DLD1 (cell line): ENCODE results near the gene TMEM233.

ENCODE experiments used
- in situ Hi-C: cut with HindIII; loops from 2 replicates; pipeline ENCODE4 v1.10.0; 2017; ENCODE audit warnings: low sequenced_read_pairs

Gene TMEM233

GRCh38 chr12:119679081-119679480 is 85.5 kb downstream of the TMEM233 start:
- in situ Hi-C loops = no loop called here

DNA sequence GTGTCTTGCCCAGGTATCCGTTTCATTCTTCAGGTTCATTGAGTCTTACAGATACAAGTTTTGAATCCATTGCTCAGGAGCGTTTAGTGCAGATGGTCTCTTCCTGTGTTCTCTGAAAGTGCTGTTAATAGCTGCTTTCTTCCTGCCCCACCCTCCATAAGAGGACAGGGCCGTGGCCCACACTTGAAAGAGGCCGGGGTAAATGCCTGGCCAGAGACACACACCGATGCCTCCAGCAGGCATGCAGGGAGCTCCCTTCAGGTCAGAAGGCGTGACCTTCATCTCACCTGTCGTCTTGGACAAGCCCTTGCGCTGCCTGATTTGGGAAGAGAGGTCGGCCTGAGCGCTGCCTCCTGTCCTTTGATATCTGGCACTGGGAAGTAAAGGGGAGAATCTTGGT is 85.9 kb downstream of the TMEM233 start:
- in situ Hi-C loops = no loop called here

GRCh38 chr12:119681111-119681510 is 87.5 kb downstream of the TMEM233 start:
- in situ Hi-C loops = no loop called here

GRCh38 chr12:119681728-119682638 is 88.4 kb downstream of the TMEM233 start:
- in situ Hi-C loops = no loop called here

DNA sequence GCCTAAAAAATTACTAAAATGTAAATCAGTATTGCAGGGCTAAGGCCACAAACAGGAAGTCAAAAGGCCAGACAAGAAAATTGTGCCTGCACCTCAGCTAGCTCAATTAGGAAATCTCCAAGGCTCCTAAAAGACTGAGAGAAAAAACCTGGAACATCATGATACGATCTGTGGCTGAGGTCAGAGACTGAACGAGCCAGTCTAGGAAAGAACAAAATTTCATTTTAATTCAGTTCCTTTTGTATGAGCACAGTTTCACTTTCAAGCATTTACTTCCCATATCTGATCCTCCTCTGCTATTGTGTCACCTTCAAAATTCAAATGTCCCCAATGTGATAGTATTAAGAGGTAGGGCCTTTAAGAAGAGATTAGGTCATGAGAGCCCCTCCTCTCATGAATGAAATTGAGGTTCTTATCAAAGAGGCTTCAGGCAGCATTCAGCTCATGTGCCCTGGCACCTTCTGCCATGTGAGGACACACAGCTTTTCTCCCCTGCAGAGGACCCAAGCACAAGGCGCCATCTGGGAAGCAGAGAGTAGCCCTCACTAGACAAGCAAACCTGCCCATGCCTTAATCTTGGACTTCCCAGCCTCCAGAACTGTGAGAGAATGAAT is 89.2 kb downstream of the TMEM233 start:
- in situ Hi-C loops = no loop called here

GRCh38 chr12:119683413-119683812 is 89.8 kb downstream of the TMEM233 start:
- in situ Hi-C loops = no loop called here

- in situ Hi-C loops = no loop called here
Measured at GRCh38 chr12:119683816-119684215, 90.2 kb downstream of the TMEM233 start.

DNA sequence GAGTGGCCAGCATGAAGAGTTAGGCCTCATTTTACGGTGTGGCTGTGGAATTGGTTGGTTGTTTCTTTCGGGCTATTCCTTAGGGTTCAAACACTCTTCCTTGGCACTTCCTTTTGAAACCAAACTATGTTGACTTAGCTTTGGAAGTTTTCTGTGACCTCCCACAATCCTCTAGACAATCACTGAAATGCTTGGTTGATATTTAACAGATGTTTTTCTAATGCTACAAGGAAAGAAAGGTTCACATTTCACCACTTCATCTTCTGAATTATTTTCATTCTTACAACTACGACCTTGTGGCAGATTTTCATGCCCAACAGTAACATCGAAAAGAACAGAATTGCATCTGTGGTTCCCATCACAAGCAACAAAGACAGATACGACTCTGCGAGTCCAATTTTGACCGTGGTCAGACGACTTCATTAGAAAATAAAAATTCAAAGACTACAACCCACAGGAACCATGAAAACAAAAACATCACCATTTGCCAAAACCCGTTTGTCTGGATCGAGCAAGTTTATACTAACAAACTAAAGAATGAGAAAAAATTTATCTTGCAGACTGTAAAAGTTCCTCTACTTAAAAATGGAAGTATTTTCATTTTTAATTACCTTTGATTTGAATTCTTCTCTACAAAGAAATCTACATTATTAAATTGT is 91.3 kb downstream of the TMEM233 start:
- in situ Hi-C loops = no loop called here

DNA sequence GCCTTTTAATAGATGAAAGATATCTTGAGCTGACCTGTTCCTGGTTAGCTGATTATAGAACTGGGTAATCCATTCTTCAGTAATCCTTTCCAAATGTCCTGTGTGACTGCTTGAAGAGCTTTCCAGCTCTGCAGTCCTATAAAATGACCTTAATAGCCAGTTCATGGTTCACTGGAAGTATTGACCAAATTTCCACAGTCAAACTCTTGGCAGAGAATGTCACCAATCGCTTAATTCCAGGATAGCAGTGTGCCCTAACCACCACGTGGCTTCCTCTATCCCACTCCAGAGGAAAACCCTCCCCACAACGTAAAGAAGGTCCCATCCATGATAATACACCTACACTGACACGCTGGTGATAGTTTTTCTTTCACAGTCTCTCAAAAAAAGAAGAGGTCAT is 91.8 kb downstream of the TMEM233 start:
- in situ Hi-C loops = no loop called here

DNA sequence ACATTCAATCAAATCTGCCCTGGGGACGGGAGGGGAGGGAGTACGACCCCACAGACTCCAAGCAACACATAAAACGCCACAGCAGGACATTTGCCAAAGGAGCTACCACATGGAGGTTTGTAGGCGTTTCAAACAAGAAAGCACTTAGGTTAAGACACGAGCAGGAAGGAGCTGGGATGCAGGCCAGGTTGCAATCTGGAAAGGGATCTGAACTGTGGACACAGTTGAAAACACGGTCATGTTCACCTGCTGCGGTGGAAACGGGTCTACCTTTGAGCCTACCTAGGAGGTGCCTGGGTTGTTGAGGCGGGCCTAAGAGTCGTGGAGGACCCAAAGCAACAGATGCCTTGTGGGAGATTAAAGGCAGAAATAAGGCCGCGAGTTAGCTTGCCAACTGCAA is 92.8 kb downstream of the TMEM233 start:
- in situ Hi-C loops = no loop called here

- in situ Hi-C loops = no loop called here
Measured at GRCh38 chr12:119686776-119687175, 93.2 kb downstream of the TMEM233 start.

- in situ Hi-C loops = no loop called here
Measured at GRCh38 chr12:119687406-119687805, 93.8 kb downstream of the TMEM233 start.

- in situ Hi-C loops = no loop called here
Measured at GRCh38 chr12:119687879-119688278, 94.3 kb downstream of the TMEM233 start.

DNA sequence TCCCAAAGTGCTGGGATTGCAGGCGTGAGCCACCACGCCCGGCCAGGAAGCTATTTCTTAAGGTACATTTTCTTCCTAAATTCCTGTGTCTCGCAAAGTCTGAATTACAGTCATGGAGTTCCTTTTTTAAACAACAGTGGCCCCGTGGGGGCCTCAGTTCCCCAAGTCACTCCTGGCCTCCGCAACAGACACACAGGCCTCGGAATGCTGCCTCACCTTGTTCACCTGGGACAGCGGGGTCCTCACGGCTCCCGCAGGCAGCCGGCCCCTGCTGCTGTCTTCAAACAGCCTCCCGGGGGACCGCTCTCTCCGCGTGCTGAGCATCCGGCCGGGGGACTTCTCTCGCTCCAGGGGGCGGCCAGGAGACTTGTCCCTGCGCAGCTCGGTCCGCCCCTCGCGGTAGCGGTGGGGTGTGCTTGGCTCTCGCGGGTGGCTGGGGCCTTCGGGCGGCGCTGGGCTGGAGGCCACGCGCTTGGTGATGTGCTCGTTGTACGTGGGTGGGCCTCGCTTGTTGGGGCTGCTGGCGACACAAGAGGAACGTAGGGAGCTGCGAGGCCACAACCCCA is 96.4 kb downstream of the TMEM233 start:
- in situ Hi-C loops = no loop called here

DNA sequence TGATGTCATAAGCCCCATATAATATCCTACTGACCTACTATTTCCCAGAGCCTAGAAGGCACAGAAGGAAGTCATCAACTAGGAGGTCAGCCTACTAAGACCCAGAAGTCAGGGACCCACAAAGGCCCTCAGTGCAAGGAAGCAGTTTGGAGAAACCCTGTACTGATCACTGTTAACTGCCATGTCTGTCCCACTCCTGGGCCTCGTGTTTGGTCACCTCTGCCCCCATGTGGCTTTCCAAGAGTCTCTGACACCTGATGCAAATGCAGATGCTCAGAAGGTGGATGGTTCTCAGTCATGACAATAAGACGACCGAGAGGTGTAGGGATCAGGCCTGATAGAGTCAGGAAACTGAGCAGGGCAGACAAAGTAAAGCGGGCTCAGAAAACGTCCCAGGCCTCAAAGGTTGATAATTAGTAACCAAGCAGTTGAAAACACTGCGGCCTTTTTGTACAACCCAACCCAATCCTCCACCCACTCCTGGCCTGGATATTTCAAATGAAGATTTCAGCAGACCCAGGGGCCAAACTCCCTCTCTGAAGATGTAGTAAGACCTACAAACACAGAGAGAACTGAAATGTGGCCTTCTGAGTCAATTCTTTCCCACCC is 97.7 kb downstream of the TMEM233 start:
- in situ Hi-C loops = no loop called here

- in situ Hi-C loops = no loop called here
Measured at GRCh38 chr12:119692410-119692809, 98.8 kb downstream of the TMEM233 start.
